ENCODE data around the gene PHKA2.

PHKA2 gene

DNA sequence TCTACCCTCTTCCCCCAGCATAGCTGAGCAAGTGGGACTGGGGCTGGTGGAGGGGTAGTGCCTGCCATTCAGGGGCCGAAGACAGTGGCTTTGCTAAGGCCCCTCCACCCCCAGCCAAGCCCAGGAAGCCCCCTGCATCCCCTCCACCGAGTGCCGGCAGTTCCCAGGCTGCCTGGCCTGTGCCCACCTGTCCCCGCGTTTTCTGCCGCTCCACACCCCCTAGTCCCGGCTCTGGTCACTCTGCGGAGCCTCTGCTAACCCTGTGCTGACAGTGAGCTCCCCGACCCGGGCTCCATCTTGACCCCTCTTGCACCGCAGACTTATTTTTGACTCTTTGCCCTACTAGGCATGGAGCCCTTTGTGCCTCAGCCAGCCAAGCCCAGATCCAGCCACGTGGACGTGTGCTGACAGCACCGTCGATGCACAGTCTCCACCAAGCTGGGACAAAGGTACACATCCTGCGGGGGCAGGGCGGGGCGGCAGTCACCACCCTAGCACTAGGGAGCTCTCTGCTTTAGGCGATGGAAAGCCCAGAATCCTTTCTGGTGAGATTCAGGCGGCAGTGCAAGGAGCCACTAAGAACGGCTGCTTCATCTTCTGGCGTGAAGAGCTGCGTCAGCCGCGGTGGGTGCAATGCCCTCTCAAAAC is 96.6 kb downstream of the PHKA2 start:
- FAIRE-seq = no peak

DNA sequence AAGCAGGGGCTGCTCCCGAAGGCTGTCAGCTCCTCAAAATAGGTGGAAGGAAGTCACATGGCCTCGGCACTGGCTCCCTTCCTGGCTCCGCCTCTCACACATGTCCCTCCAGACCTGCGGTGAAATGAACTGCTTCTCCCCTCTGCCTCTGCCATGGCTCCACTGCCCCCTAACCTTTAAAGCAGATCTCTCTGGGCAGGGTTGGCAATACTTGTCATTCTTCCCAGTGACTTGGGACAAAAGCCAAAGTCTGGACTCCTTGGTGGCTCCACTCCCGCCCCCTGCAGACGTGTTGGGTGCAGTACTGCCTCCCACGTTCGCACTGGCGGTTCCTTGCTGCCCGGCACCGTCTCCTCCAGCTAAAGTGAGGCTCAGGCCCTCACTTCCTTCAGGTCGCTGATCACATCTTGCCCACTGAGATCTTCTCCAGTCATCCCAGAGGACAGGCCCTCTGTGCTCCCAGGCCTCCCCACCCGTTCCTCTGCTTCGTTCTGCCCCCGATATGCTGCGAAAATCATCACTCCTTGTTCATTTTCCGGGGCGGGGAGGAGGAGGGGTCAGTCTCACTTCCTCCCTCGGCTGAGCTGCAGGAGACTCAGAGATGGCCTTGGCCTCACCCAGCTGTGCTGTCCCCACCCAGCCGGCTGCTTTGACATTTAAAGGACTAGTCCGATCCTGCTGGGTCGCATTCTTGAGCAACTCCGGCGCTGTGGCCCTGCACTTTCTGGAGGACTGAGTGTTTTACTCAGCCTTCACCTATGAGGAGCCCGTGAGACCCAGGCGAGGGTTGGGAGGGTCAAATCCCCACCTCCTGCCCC is 97.4 kb downstream of the PHKA2 start:
- FAIRE-seq = no peak

- no peak for FAIRE-seq
These were observed 97.9 kb downstream of the PHKA2 start for GRCh38 chrX:18886005-18886343.

- no peak for FAIRE-seq
These were observed 98.4 kb downstream of the PHKA2 start for GRCh38 chrX:18885328-18886004.

DNA sequence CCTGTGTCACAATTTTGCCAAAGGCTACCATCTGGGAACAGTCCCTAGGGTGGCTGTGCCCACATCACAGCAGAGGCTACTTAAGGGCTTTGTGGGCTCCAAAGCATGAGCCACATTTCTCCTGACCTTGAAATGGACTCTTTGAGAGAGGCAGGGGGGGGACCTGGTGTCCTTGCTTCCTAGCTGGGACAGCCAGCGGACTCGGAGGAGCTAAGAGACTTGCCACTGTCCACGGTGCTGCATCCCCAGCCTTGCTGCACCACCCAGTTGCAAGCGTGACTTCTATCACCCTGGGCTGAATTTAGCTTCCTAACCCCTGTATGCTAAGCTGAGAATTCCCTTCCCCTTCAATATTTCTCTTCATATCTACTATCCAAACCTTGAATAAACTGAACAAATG is 99.0 kb downstream of the PHKA2 start:
- no peak for FAIRE-seq

DNA sequence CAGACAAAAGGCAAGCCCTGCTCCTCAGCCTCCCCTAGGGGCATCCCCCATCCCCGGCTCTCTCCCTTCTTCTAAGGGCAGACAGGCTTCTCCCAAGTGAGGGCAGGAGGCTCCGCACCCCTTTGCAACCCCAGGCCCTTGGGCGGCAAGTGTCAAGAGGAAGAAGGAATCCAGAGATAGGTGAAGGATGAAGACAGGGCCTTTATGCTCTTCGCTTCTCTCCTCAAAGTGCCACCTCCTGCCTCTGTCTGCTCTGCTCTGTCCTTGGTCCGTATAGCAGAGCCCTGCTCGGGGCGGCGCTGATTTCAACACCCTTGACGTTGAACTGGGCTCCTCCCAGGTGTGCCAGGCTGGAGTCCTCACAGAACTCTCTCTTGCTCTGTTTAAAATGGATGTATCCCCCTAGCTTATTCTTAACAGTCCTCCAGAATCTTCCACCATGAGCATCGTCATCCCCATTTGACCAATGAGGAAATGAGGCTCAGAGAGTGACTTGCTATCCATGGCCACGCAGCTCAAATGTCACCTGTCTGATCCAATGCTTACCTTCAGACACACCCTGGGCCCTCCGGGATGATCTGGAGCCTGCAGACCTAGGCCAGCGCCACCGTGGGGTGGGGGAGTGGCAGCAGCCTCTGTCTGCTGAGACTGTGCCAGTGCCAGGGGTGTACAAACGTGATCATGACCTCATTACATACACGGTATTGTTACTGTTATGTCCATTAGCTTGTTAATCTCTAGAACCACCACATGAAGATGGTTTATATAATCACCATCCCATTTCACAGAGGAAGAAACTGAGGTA is 99.8 kb downstream of the PHKA2 start:
- FAIRE-seq = no peak

- FAIRE-seq = no peak
These were observed 100.5 kb downstream of the PHKA2 start for GRCh38 chrX:18883234-18883960.

- FAIRE-seq = no peak
These were observed 104.8 kb downstream of the PHKA2 start for GRCh38 chrX:18879144-18879543.

DNA sequence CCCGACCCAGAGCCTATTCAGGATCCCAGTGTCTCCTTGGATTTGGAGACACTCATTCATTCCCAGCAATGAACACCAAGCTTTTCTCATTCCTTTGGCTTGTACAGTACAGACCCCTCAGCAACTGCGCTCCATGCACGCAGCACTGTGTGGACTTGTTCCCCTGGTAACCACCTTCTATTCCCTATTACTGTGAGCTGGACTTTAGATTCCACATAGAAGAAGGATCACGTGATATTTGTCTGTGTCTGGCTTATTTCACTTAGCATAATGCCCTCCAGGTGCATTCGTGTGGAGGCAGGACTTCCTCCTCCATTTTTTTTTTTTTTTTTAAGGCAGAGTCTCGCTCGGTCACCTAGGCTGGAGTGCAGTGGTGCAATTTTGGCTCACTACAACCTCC is 106.4 kb downstream of the PHKA2 start:
- no peak for FAIRE-seq

DNA sequence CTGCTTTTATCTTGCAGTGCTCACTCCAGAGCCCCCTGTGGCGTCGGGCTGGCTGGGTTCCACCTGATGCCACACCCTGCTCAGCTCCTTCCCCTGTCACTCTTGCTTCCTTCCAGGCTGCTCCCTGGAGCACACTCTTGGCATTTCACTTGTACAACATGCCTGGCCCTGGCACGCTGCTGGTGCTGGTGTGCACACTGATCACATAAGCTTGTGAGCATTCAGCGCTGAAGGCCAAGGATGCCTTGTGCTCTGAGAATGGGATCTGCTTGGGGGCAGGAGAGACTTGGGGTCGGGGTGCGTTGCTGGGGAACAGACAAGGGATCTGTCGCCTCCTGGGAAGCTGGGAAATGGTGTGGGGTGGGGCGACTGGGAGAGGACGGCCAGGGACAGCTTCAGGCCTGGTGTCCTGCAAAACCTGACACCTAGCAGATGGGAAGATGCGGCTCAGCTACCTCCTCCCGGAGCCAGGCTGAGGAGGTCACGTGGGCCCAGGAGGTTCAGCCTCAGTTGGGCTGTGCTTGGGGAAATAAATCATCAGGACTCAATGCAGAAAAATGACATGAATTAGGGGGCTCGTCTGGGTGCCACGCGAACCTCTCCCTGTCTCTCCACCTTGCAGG is 108.5 kb downstream of the PHKA2 start:
- FAIRE-seq = no peak

- FAIRE-seq = no peak
These were observed 109.2 kb downstream of the PHKA2 start for GRCh38 chrX:18874560-18875255.

DNA sequence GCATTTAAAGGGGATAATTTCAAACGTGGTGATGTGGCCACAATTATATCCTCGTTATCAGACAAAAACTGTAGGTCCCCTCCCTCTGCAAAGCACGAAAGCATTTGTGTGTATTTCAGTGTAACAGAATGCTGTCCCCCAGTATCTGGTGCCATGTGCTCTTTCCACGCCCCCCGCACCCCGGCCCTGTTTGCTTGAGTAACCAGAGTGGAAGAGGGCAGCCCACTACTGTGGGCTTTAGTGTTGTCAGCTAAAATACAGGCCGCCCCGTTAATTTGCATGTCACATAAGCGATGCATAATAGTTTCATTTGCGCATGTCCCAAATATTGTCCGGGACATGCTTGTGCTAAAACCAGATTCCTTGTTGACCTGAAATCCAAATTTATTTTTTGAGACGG is 110.1 kb downstream of the PHKA2 start:
- FAIRE-seq = no peak

DNA sequence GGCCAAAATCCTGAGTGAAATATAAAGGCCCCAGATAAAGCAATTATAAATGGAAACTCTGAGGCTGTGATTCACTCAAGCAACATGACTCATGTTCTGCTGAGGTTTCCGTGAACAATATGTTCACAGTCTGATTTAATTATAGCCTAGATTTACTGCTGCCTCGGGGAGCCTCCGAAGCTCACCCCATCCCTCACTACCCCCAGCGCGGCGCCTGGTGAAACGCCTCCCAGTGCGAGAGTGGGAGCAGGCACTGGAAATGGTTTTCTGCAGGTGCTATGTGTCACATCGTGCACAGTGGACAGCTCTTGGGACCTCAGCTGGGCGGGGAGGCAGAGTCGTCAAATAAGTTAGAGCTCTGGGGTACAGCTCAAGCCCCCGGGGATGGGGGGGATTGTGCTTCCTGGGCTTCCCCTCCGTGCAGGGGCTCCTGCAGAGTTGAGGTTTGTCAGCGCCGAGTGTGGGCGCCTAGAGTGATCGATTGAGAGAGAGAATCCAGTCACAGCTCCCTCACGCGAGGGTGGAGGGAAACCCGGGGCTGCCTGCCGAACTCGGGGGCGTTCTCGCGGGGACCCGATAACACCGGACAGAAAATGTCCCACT is 110.6 kb downstream of the PHKA2 start:
- FAIRE-seq = no peak

DNA sequence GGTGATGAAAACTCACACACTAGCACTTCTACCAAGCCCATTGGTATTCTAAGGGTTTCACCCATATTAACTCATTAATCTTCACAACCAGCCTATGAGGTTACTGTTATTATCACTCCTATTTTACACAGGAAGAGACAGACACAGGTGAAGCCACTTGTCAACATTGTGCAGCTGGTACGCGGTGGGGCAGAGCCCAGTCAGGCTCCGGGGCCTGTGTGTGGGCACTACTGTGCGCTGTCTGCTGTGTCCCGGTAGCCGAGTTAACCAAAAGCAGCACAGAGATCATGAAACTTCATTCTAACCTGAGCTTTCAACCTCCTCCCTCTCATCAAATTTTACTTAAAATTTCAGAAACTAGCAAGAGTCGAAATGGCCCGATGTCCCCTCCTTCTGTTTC is 111.3 kb downstream of the PHKA2 start:
- FAIRE-seq = no peak

- no peak for FAIRE-seq
These were observed 111.9 kb downstream of the PHKA2 start for GRCh38 chrX:18871970-18872369.

GRCh38 chrX:18871161-18871890 is 112.6 kb downstream of the PHKA2 start:
- FAIRE-seq = no peak

DNA sequence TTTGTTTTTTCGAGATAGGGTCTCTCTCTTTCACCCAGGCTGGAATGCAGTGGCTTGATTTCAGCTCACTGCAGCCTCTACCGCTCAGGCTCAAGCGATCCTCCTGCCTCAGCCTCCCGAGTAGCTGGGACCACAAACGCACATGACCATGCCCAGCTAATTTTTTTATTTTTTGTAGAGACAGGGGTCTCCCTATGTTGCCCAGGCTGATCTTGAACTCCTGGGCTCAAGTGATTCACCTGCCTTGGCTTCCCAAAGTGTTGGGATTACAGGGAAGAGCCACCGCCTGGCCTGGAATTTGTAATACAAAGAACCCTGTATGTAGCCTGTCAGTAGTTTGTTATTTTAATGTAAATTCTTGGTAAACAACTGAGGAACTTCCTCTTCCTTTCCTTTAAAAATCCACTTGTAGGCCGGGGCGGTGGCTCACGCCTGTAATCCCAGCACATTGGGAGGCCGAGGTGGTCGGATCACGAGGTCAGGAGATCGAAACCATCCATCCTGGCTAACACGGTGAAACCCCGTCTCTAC is 119.5 kb downstream of the PHKA2 start:
- no peak for FAIRE-seq

GRCh38 chrX:18861511-18861910 is 122.4 kb downstream of the PHKA2 start:
- no peak for FAIRE-seq

- FAIRE-seq = no peak
These were observed 127.3 kb downstream of the PHKA2 start for GRCh38 chrX:18856645-18856997.

All from A204.1 (cell line).